ENCODE measurements around the gene PLS1. TPM values are rescaled to one million over a fixed set of nuclear protein-coding genes. Genes with fewer than 3 reads are reported as not detected.
A peak's percentile ranks its signal among the peaks of the same experiment; 100 is the strongest.

The PLS1 gene
- total RNA-seq, 1 experiment from 2014 or later = 20.1 TPM

- no peak overlapping the region for H2AFZ ChIP-seq (ENCODE audit: low read length)
- no TSS peak for BruUV-seq (replicated peaks)
- DNase-seq (no peak), ATAC-seq (no peak)
- peaks cover 20% of the 10 kb centered on the region for H3K79me2 ChIP-seq (ENCODE audit: low read length)
- POLR2A ChIA-PET (ENCODE audit: unreplicated experiment) = no interaction called here
- H3K9me2 ChIP-seq (replicated peaks; ENCODE audit: low read length) = no peaks in the 10 kb centered on the region
- no peak overlapping the region for H3K9ac ChIP-seq (ENCODE audit: low read length)
- no peak overlapping the region for H3K4me2 ChIP-seq (ENCODE audit: low read length)
- no peak overlapping the region for H3K27ac ChIP-seq (ENCODE audit: low read length)
- H3K36me3 ChIP-seq (ENCODE audit: low read depth, low read length) = no peaks in the 10 kb centered on the region
- intact Hi-C loops (cut with micrococcal nuclease) = no loop called here
- no peaks in the 10 kb centered on the region for H3K9me3 ChIP-seq (ENCODE audit: low read length)
- H3K27me3 ChIP-seq (ENCODE audit: low read length) = no peaks in the 10 kb centered on the region
- peaks cover 20% of the 10 kb centered on the region for H3K4me1 ChIP-seq (ENCODE audit: insufficient read depth, low read length)
- TF ChIP-seq EZH2 (IDR thresholded peaks at IDR 0.05; ENCODE audit: low read length, unreplicated experiment) (no peak), CTCF (conservative IDR thresholded peaks at IDR 0.05; ENCODE audit: low read depth, low read length) (no peak), EZH2phosphoT487 (IDR thresholded peaks at IDR 0.05; ENCODE audit: borderline replicate concordance, low read length) (no peak)
- H3K4me3 ChIP-seq (ENCODE audit: low read length) = no peak overlapping the region
- H4K20me1 ChIP-seq (ENCODE audit: low read length) = no peaks in the 10 kb centered on the region
- CTCF ChIA-PET = interaction anchor here (0.8 kb wide), 1 partner anchor 13 kb away, joined by 3 read pairs; no protein-coding TSS in a partner anchor
- no peaks in the 10 kb centered on the region for H3F3A ChIP-seq (ENCODE audit: low read length, unreplicated experiment)
Measured at GRCh38 chr3:142611206-142611605, 15.0 kb downstream of the PLS1 start.

- H3F3A ChIP-seq (ENCODE audit: low read length, unreplicated experiment) = no peaks in the 10 kb centered on the region
- no peak overlapping the region for H3K9ac ChIP-seq (ENCODE audit: low read length)
- no peak overlapping the region for H3K4me3 ChIP-seq (ENCODE audit: low read length)
- peak; percentile 93 for ATAC-seq
- no peak overlapping the region for H2AFZ ChIP-seq (ENCODE audit: low read length)
- peak overlapping the region; percentile 69 for H3K27ac ChIP-seq (ENCODE audit: low read length)
- peaks cover 30% of the 10 kb centered on the region for H3K79me2 ChIP-seq (ENCODE audit: low read length)
- ChIA-PET POLR2A (ENCODE audit: unreplicated experiment) (no interaction called here), CTCF (interaction anchor here (1.1 to 1.6 kb wide), 2 partner anchors 27 to 67 kb away, joined by 5 to 7 read pairs; no protein-coding TSS in a partner anchor)
- no peaks in the 10 kb centered on the region for H4K20me1 ChIP-seq (ENCODE audit: low read length)
- no peaks in the 10 kb centered on the region for H3K9me2 ChIP-seq (replicated peaks; ENCODE audit: low read length)
- DNase-seq = peak; percentile 64
- no TSS peak for BruUV-seq (replicated peaks)
- H3K36me3 ChIP-seq (ENCODE audit: low read depth, low read length) = no peaks in the 10 kb centered on the region
- H3K27me3 ChIP-seq (ENCODE audit: low read length) = no peaks in the 10 kb centered on the region
- TF ChIP-seq EZH2phosphoT487 (IDR thresholded peaks at IDR 0.05; ENCODE audit: borderline replicate concordance, low read length) = no peak
- no peak for TF ChIP-seq EZH2 (IDR thresholded peaks at IDR 0.05; ENCODE audit: low read length, unreplicated experiment)
- TF ChIP-seq CTCF (conservative IDR thresholded peaks at IDR 0.05; ENCODE audit: low read depth, low read length) = no peak
- intact Hi-C loops (cut with micrococcal nuclease) = loop anchor here (2.0 kb wide), 1 partner anchor 17 kb away; the partner anchor contains the start of gene PLS1
- peaks cover 26% of the 10 kb centered on the region for H3K4me1 ChIP-seq (ENCODE audit: insufficient read depth, low read length)
- H3K4me2 ChIP-seq (ENCODE audit: low read length) = peak overlapping the region; percentile 41
- no peaks in the 10 kb centered on the region for H3K9me3 ChIP-seq (ENCODE audit: low read length)
Measured at GRCh38 chr3:142613491-142613890, 17.3 kb downstream of the PLS1 start.

GRCh38 chr3:142614059-142614626 is 17.9 kb downstream of the PLS1 start:
- H3K9me2 ChIP-seq (replicated peaks; ENCODE audit: low read length) = no peaks in the 10 kb centered on the region
- intact Hi-C loops (cut with micrococcal nuclease) = no loop called here
- CTCF ChIA-PET = interaction anchor here (1.1 to 1.6 kb wide), 2 partner anchors 27 to 67 kb away, joined by 5 to 7 read pairs; no protein-coding TSS in a partner anchor
- POLR2A ChIA-PET (ENCODE audit: unreplicated experiment) = no interaction called here
- H3K27me3 ChIP-seq (ENCODE audit: low read length) = no peaks in the 10 kb centered on the region
- H3K4me3 ChIP-seq (ENCODE audit: low read length) = no peak overlapping the region
- TF ChIP-seq CTCF (conservative IDR thresholded peaks at IDR 0.05; ENCODE audit: low read depth, low read length) (no peak), EZH2phosphoT487 (IDR thresholded peaks at IDR 0.05; ENCODE audit: borderline replicate concordance, low read length) (no peak), EZH2 (IDR thresholded peaks at IDR 0.05; ENCODE audit: low read length, unreplicated experiment) (no peak)
- H3K9me3 ChIP-seq (ENCODE audit: low read length) = no peaks in the 10 kb centered on the region
- DNase-seq (no peak), ATAC-seq (peak; percentile 28)
- H3K27ac ChIP-seq (ENCODE audit: low read length) = peak overlapping the region; percentile 69
- no peaks in the 10 kb centered on the region for H3K36me3 ChIP-seq (ENCODE audit: low read depth, low read length)
- no peak overlapping the region for H2AFZ ChIP-seq (ENCODE audit: low read length)
- H3K79me2 ChIP-seq (ENCODE audit: low read length) = peaks cover 30% of the 10 kb centered on the region
- H4K20me1 ChIP-seq (ENCODE audit: low read length) = no peaks in the 10 kb centered on the region
- no TSS peak for BruUV-seq (replicated peaks)
- no peaks in the 10 kb centered on the region for H3F3A ChIP-seq (ENCODE audit: low read length, unreplicated experiment)
- H3K4me1 ChIP-seq (ENCODE audit: insufficient read depth, low read length) = peaks cover 32% of the 10 kb centered on the region
- H3K9ac ChIP-seq (ENCODE audit: low read length) = no peak overlapping the region
- peak overlapping the region; percentile 41 for H3K4me2 ChIP-seq (ENCODE audit: low read length)
